PFSK-1 (cell line): ENCODE results near the gene CCHCR1.

ENCODE experiments used
- FOXP2 ChIP-seq: optimal IDR thresholded peaks from 2 replicates; pipeline ENCODE3; 2011; ENCODE audit warnings: borderline replicate concordance, control low read depth, inconsistent platforms; ENCODE audit not compliant: insufficient read depth; ENCODE audit errors: extremely low read length, extremely low read depth
- POLR2AphosphoS5 ChIP-seq: IDR thresholded peaks from 2 replicates; pipeline ENCODE4 v1.6.1; 2012; ENCODE audit warnings: low read depth, mild to moderate bottlenecking, control low read depth, low read length, moderate library complexity
- REST ChIP-seq, 2 experiments: IDR thresholded peaks; 2 replicates each; pipeline versions ENCODE4 v1.6.1 to v1.8.0; 2011 to 2012; ENCODE audit warnings: low read depth in 2 of 2, low read length in 2 of 2, control low read depth in 1 of 2, inconsistent platforms in 1 of 2, mild to moderate bottlenecking in 1 of 2, moderate library complexity in 1 of 2; ENCODE audit not compliant: insufficient read depth in 1 of 2
- SIN3A ChIP-seq: IDR thresholded peaks from 2 replicates; pipeline ENCODE4 v1.6.1; 2012; ENCODE audit warnings: mild to moderate bottlenecking, low read length, moderate library complexity, borderline replicate concordance; ENCODE audit not compliant: insufficient read depth
- TAF1 ChIP-seq: IDR thresholded peaks from 2 replicates; pipeline ENCODE4 v1.6.1; 2012; ENCODE audit warnings: low read length, control low read depth, borderline replicate concordance; ENCODE audit not compliant: insufficient read depth

The CCHCR1 gene

GRCh38 chr6:31130751-31131150 lies 26.9 kb downstream of the CCHCR1 start:
- TF ChIP-seq POLR2AphosphoS5 (no peak), FOXP2 (no peak), REST (IDR thresholded peaks at IDR 0.05; ENCODE audit: insufficient read depth in 1 of 2, low read depth in 2 of 2, low read length in 2 of 2) (no peak), TAF1 (no peak), SIN3A (no peak)

GRCh38 chr6:31129130-31129529 lies 28.5 kb downstream of the CCHCR1 start:
- TF ChIP-seq FOXP2: no peak
- no peak for TF ChIP-seq TAF1
- no peak for TF ChIP-seq POLR2AphosphoS5
- no peak for TF ChIP-seq REST (IDR thresholded peaks at IDR 0.05; ENCODE audit: insufficient read depth in 1 of 2, low read depth in 2 of 2, low read length in 2 of 2)
- no peak for TF ChIP-seq SIN3A

- no peak for TF ChIP-seq POLR2AphosphoS5
- TF ChIP-seq FOXP2: no peak
- TF ChIP-seq REST (IDR thresholded peaks at IDR 0.05; ENCODE audit: insufficient read depth in 1 of 2, low read depth in 2 of 2, low read length in 2 of 2): no peak
These were observed 29.4 kb downstream of the CCHCR1 start for GRCh38 chr6:31128093-31128676.

GRCh38 chr6:31126396-31127175 lies 31.0 kb downstream of the CCHCR1 start:
- no peak for TF ChIP-seq TAF1
- no peak for TF ChIP-seq SIN3A
- TF ChIP-seq FOXP2: no peak
- no peak for TF ChIP-seq REST (IDR thresholded peaks at IDR 0.05; ENCODE audit: insufficient read depth in 1 of 2, low read depth in 2 of 2, low read length in 2 of 2)
- TF ChIP-seq POLR2AphosphoS5: no peak
